Measurements from ENCODE around the gene SLC43A1.
A peak's percentile ranks its signal among the peaks of the same experiment; 100 is the strongest.

Gene SLC43A1

GRCh38 chr11:57497303-57498247 lies 17.9 kb downstream of the SLC43A1 start:
- no peak for DNase-seq

- DNase-seq, result no peak
Observed at GRCh38 chr11:57496109-57496820, 19.2 kb downstream of the SLC43A1 start.

- DNase-seq, result peak in 1 of 2 donors; percentile 31
Observed at GRCh38 chr11:57493507-57494503, 21.7 kb downstream of the SLC43A1 start.

GRCh38 chr11:57491371-57492061 lies 24.0 kb downstream of the SLC43A1 start:
- DNase-seq, result no peak

- no peak for DNase-seq
Observed at GRCh38 chr11:57490456-57491248, 24.9 kb downstream of the SLC43A1 start.

- DNase-seq, result no peak
Observed at GRCh38 chr11:57487920-57488659, 27.4 kb downstream of the SLC43A1 start.

- no peak for DNase-seq
Observed at GRCh38 chr11:57487021-57487778, 28.3 kb downstream of the SLC43A1 start.

- DNase-seq, result no peak
Observed at GRCh38 chr11:57485217-57485990, 30.1 kb downstream of the SLC43A1 start.

GRCh38 chr11:57484141-57484710 lies 31.3 kb downstream of the SLC43A1 start:
- no peak for DNase-seq

- no peak for DNase-seq
Observed at GRCh38 chr11:57483562-57483918, 32.0 kb downstream of the SLC43A1 start.

- no peak for DNase-seq
Observed at GRCh38 chr11:57482782-57483561, 32.5 kb downstream of the SLC43A1 start.

GRCh38 chr11:57481915-57482781 lies 33.4 kb downstream of the SLC43A1 start:
- DNase-seq, result no peak

- no peak for DNase-seq
Observed at GRCh38 chr11:57481315-57481714, 34.2 kb downstream of the SLC43A1 start.

GRCh38 chr11:57480409-57481137 lies 34.9 kb downstream of the SLC43A1 start:
- peak in 1 of 2 donors; percentile 26 for DNase-seq

GRCh38 chr11:57479911-57480310 lies 35.6 kb downstream of the SLC43A1 start:
- no peak for DNase-seq

Data from hippocampal formation (tissue), 2 donors.